ENCODE data around the gene PRRX2.

- TF ChIP-seq RAD21 (IDR thresholded peaks at IDR 0.05; ENCODE audit: low read length) (no peak), CTCF (conservative IDR thresholded peaks at IDR 0.05; ENCODE audit: low read depth, low read length) (no peak), FOS (IDR thresholded peaks at IDR 0.05; ENCODE audit: low read depth, low read length) (no peak), USF2 (IDR thresholded peaks at IDR 0.05; ENCODE audit: low read depth, low read length) (no peak), POLR2A (IDR thresholded peaks at IDR 0.05; ENCODE audit: low read depth, low read length) (no peak), SMC3 (IDR thresholded peaks at IDR 0.05; ENCODE audit: low read depth, low read length) (no peak), RFX5 (IDR thresholded peaks at IDR 0.05; ENCODE audit: low read depth, low read length) (no peak), MAFK (IDR thresholded peaks at IDR 0.05; ENCODE audit: low read depth, low read length) (no peak), CHD1 (IDR thresholded peaks at IDR 0.05; ENCODE audit: low read depth, low read length) (no peak), ELK1 (IDR thresholded peaks at IDR 0.05; ENCODE audit: borderline replicate concordance, low read depth, low read length) (no peak), BHLHE40 (IDR thresholded peaks at IDR 0.05; ENCODE audit: low read depth, low read length) (no peak), MAZ (IDR thresholded peaks at IDR 0.05; ENCODE audit: borderline replicate concordance, low read depth, low read length) (no peak), MXI1 (IDR thresholded peaks at IDR 0.05; ENCODE audit: borderline replicate concordance, low read depth, low read length) (no peak), RCOR1 (IDR thresholded peaks at IDR 0.05; ENCODE audit: insufficient replicate concordance, low read length) (no peak)
These were observed 43.3 kb downstream of the PRRX2 start for GRCh38 chr9:129708793-129709192.

Measured in IMR-90 (cell line).